GM21526 (cell line): ENCODE data around the gene PRDM2.

Experiments used
- ATAC-seq: cut with Tn5 transposase; IDR thresholded peaks from one replicate; pipeline ENCODE4 v1.9.1; 2021; ENCODE audit warnings: moderate library complexity; ENCODE audit not compliant: unreplicated experiment, low FRiP score

Gene PRDM2

DNA sequence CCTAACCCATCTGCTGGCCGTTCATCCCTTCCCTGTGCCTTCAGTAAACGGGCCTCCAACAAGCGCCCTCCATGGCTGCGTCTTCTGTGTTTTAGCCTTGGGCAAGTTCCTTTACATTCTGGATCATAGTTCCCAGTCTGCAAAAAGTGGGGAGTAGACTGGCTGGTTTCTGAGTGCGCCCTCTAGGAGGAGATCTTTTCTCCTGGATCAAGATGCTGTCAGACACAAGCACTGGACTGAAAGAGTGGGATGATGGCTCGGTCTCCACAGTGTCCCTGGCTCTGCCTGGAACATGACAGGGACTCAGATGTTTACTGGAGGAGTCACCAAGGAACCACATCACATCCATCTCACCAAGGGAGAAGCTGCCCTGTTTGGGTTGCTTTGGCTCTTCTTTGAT is 88.8 kb downstream of the PRDM2 start:
- no peak for ATAC-seq

DNA sequence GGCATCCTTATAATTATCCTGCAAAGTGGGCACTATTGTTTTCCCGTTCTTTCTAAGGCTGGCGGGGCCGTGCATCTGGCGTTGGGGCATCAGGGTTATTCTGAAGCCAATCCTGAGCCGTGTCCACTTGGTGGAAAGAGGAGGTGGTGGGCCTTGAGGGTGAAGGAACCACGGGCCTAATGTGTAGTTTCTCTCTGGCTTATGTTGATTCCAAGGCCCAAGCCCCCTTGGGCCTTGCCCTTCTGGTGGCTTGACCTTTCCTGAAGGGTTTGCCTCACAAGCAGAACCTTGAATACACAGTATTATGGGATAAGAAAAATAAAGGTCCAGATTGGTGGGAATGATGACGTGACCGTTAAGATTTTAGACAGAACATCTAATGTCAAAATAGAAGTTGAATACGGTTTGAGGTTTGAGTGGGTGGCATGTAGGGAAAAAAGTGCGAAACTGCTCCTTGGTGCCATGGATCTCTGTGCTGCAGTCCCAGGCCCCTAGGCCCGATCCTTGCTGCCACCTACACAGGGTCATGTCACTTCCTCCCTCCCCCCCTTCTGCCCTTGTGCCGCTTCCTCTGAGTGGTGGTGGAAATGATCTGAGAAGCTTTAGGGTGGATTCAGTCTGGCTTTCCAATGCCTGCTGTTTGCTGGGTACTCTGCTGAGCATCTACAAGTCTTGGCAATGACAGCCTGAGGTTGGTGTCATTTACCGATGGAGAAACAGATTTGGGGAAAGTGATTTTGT is 90.5 kb downstream of the PRDM2 start:
- ATAC-seq, result no peak

DNA sequence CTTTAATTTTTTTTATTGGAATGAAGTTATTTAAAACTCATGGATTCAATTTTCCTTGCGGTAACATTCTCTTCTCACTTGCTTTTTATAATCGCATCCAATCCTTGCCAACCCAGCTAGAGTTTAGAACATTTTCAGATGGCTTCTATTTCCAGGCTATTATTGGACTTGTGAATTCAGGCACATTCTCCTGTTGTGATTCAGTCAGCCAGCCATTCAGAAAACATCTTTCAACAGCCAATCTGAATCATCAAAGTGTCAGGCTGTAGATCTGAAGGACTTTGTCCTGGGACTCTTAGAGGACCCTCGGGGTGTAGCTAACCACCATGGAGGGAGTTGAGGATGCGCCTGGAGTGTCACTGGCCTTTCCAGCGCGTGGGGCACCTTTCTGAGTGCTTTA is 92.4 kb downstream of the PRDM2 start:
- ATAC-seq, result no peak

DNA sequence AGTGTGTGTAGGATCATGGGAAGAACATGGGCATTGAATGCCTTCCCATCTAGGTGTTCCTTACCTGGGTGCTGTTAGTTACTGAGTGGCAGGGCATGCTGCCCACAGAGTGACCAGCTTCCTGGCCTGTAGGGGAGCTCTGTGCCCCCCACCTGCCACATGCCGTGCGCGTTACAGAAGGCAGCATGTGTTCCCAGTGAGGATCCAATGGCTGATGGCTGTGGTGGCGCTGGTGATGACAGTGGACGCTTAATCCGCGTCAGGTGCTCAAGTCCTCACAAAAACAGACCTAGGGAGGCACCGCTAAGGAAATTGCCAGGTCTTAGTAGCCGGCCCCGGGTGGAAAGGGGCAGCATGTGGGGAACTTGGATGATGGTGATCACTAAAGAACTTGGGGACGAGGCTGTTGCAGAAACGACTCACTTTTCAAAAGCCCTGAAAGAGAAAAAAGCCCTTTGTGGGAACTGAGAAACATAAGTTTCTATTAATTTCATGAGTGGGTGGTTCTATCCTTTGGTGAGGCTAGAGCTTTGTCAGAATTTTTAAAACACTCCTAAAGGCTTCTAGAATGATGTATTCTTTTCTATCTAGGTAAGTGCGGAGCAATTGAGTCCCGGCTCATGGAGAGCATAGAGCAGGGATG is 93.2 kb downstream of the PRDM2 start:
- ATAC-seq, result no peak

DNA sequence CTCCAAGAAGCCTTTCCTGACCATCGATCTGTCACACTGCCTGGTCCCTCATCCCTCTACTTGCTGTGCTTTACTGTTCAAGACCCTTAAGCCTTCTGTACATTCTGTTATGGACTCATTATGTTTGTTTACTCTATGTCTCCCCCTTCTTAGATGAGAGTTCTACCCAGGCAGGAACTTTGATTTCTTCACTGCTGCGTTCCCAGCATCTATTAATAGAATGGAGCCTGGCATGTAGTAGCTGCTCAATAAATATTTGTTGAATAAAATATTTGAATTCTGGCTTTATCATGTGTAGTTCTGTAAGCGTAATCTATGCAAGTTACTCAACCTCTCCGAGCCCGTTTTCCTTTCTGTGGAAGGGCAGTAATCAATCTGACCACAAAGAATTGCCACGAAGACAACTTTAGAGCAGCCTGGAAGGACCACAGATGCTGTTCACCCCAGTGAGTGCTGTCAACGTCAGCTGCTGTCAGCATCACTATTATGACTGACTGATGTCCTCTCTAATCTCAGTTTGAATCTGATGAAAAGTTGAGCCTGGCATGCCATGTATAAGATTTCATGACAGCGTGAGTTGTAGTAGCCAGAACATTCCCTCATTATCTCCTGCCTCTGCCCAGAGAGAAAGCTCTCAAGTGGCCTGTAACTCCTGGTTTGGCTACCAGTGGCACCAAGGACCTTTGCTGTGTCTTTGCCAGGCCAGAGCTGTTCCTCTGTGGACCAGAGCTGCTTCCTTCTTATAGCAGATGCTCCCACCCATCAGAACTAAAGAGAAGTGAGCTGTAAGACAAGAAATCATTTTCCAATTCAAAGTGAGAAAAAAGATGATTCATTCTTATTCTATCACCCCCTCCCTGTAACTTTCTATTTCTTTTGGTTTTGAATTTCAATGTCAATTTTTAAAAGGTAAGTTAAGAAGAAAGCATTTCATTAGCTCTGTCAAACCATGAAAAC is 94.5 kb downstream of the PRDM2 start:
- no peak for ATAC-seq

DNA sequence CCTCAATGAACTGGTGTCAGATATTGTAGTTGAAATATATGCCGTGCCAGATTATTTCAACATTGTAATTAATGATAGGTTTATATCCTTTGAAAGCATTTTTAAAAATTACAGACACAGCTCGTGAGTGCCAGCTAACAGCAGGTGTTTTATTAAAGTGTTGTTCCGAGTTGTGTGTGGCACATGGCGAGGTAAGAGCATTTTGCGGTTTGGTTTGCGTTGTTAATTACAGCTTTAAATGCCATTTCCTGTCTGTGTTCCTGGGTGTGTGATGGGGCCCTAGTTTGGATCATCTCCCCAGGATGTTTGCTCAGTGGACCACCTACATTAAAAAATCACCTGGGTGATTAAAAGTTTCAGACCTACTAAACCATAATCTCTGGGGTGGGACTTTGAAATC is 97.4 kb downstream of the PRDM2 start:
- no peak for ATAC-seq

DNA sequence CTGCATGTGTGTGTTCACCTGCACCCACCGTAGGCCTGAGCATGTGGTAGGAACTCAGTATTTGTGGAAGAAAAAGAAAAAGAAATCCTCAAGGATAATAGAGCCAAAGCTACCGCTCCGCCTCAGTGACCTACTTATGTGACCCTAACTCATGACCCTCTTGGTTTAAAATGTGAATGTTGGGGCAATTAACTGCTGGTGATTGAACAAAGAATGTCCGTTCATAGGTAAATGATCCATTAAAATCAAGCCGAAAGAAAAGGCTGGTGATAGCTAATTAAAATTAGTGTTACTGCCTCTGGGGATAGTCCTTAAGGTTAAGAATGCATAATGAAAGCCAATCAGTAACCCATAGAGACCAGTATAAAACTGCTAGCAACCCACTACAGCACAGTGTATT is 98.1 kb downstream of the PRDM2 start:
- no peak for ATAC-seq

DNA sequence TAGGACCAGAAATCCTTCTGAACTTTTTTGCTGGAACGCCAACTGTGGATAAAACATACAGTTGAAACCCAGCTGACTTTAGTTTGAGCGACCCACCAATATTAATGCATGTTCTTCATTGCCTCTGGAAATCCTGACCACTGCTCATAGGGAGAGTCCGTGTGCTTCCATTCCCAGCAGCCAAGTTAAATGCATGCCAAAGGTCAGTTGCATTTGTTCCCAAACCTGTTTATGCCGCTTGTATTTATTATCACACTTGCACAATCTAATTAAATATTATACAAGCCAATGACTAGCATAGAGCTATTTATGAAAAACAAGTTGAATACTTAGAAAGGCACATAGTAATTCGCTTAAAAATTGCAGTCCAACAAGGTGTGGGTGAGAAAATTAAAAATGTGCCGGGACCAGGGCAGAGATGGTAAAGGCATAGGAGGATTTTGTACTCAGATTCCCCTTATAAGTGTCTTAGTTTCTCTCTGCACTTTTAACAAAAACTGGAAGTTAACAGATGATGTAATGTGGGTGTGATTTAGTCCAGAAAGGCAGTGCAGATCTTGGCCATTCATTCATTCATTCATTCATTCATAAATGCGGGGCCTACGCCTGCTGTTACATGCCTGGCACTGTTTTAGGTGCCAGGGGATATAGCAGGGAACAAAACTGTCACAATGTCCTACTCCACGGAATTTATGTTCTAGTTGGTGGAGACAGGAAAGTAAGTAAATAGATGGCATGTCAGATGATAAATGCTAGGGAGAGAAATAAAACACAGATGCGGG is 99.7 kb downstream of the PRDM2 start:
- ATAC-seq, result no peak

DNA sequence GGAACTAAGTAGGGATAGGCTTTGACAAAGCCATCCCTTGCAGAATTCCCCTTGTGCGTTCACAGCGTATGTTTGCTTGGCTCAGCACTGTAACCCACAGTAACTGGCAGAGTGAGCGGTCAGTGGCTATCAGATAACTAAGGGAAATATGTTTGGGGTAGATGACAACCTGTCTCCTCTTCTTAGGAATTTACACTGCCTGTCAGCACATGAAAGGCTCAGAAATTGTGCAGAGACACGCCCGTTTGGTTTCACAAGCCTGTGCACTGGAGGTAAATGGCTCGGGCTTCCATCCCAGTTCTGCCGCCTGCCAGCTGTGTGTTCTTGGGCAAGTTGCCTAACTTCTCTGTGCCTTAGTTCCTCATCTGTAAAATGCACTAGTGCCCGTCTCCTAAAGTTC is 101.2 kb downstream of the PRDM2 start:
- ATAC-seq, result no peak

DNA sequence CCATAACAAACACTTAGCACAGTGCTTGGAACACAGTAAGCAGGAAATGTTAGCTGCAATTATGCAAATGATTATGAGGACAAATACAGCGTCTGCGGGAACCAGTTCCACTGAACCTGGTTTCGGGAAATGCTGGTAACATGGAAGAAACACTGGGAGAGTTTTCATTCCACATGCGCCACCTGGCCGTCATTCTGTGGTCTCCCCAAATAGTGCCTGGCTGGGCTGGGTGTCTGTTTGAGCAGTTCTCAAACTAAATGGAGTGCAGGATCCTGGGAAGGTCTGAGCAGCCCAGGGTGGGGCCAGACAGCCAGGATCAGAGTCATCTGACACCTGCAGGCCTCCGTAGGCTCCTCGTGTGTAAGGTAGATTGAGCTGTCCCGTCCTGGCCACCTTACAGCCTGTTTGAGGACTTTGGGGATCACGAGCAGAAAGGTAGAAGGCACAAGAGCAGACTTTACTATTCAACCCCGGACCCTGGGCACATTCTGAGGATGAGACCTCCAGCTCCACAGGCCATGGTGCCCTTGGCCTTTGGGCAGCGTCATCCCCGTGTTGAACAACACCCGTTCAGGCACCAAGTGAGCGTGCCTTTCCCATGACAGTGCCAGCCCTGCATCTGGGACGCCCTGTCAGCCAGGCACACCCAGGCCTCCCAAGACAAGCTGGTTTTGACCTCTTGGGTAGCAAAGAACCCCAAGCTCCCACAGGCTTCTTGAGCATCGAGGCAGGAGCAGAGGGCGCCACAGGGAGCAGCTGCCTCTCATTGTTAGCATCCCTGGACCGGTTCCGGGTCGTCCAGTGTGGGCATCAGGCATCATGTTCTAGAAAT is 101.9 kb downstream of the PRDM2 start:
- no peak for ATAC-seq

DNA sequence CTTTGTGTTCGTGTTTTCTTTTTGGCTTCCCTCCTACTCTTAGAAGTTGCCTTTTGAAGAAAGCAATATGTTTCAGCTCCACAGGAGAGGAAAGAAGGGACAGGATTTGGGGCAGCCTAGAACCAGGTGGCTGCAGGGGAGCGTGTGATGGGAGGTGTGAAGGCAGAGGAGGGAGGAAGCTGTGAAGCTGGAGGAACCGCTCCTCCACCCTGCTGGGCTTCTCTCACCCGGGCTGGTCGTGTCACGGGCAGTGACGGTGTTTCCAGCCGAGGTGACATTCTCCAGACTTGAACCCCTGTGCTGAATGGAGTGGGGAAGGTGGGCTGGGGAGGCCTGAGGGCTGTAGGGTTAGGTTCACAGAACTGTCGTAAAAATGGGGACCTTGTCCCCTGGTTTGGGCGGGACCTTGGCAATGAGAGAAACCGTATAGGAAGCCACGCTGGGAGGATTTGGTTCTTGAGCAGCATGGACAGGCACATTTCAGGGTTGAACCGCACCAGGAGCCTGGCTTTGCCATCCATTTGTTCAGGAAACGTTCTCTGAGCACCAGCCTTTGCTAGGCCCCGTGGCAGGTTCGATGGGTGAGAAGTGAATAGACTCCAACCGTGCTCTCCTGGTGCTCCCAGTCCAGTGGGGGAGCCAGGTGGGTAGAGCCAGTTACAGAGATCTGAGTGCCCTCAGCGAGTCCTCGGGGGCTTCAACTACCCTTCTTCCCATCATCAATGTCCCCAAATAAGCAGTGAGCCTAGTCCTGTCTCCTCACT is 103.0 kb downstream of the PRDM2 start:
- no peak for ATAC-seq

DNA sequence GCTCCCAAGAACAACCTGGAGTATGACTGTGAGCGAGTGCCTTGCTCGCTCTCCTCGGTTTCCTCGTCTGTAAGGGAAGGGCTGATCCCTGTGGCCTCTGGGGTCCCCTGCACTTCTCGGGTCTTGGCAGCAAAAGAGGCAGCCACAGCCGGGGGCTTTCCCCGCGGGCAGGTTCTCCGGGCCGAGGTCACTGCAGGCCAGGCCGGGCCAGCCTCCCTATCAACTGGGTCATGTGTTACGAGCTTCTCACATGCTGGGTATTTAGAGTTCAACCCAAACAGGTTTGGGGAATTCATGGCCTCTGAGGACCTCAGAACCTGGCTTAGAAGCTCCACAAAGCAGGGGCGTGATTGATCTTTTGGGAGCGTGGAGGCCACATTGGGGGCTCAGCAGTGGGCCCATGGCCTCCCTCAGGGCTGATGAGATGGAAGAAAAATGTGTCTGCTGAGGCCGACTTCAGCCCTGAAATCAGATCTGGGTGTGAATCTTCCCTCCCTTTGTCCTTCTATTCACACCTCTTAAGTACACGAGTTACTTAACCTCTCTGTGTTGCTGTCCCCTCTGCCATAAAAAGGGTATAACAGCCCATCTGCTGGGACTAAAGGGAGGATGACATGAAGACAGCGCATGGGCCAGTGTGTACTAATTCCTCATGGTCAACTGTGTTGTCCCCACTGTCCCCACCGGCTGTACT is 103.7 kb downstream of the PRDM2 start:
- no peak for ATAC-seq

DNA sequence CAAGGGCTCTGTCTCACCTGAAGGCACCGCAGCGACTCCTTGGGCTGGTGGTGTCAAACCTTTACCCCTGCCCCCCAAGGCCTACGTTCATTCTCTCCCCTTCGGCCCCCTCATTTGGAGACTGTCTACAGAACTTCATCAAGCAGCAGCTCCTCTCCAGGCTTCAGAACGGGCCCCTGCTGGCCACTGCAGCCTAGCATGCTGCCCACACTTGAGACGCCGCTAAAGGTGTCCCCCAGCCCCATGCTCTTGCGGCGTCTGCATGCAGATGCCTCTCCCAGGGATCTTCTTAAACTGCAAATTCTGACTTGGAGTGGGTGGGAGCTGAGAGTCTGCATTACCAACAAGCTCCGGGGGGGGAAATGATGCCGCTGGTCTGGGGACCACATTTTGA is 104.2 kb downstream of the PRDM2 start:
- no peak for ATAC-seq

DNA sequence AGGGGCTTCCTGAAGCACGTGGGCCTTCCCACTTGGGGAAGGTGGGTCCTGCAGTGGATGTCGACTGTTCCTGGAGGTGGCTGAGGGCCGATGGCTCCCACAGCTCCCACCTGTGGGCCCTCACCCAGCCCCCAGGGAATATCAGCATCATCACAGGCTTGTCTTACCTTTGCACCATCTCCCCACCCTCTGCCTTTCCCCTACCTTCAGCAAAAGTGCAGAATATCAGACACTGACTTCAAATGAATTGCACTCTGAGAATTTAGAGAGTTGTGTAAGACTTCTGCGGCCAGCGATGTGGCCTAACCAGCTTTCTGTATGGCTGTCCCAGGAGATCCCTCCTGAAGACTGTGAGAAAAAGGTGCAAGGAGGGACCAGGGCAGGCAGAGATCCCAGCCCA is 105.4 kb downstream of the PRDM2 start:
- ATAC-seq, result no peak

DNA sequence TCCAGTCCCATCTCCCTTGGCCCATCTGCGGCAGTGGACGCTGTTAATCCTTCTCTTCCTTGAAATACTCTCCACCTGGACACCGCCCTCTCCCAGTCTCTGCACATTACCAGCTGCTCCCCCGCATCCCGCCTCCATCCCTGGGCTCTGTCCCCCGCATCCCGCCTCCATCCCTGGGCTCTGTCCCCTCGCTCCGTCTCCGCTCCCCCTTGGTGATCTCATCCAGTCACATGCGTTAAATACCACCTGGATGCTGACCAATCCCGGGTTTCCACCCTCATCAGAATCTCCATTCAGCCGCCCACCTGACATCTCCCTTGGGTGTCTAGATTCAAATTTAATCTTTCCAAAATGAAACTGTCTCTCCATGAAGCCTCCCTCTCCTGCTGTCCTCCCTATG is 106.1 kb downstream of the PRDM2 start:
- no peak for ATAC-seq

DNA sequence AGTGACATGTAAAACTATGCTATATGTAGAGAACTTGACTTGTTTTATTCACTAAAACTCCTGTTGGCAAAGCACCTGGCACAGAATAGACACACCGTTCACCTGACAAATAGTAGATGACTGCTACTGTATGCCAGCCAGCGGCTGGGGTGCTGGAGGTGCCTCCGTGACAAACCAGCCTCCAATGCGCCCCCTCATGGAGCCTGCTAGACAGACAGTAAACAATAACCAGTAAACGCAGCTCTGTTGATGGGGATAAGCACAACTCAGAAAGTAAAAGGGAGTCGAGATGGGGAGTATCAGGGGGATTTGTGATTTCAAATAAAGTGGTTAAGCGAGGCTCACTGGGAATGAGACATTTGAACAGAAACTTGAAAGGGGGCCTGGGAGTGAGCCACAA is 107.2 kb downstream of the PRDM2 start:
- ATAC-seq, result no peak

DNA sequence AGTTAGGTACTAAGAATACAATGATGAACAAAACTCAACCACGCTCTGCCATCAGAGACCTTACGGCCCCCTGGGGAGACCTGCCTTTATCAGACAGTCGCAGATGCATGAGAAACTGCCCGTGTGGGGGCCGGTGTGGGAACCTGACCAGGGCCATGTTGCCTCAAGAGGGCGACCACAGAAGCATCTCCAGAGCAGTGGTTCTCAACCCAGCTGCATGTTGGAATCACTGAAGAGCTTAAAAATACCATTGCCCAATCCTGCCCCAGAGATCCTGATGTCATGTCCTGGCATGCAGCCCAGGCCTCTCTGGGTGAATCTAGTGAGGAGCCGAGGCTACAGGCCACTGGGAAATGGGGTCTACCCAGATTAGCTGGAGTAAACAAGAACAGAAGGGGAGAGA is 108.7 kb downstream of the PRDM2 start:
- ATAC-seq, result no peak

DNA sequence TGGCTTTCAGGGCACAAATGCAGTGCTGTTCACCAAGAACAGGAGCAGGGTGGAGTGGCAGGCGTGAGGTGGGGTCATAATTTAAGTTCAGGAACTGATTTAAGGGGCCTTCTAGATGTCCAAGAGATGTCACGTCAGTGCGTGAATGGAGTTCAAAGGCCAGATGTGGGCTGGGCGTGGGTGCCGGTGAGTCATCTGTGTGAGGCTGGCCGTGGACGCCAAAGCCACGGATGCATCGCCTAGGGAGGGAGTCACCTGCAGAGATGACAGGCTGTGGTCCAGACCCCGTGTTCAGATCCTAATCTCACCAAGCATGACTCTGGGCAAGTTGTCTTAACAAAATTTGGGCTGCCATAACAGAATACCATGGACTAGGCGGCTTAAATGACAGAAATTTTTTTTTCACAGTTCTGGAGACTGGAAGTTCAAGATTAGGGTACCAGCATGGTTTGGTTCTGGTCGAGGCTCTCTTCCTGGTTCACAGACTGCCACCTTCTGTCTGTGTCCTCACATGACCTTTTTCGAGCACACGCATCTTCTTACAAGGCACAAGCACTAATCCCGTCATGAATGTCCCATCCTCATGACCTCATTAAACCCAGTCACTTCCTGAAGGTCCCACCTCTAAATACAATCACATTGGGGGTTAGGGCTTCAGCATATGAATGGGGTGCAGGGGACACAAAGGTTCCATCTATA is 109.6 kb downstream of the PRDM2 start:
- ATAC-seq, result no peak
